Natural killer cell (primary cell): ENCODE measurements around the gene SHROOM2. TPM values are rescaled to one million over a fixed set of nuclear protein-coding genes. Genes with fewer than 3 reads are reported as not detected.

Experiments used
- ATAC-seq, 3 donors: fragments of 150-1000 bp in 2 of 3; fragments of 200-7000 bp in 1 of 3; cut with Tn5 transposase; 1 replicate in 1 of 3; 2 replicates in 2 of 3; pipeline ENCODE4 v1.10.0; 2021; ENCODE audit warnings: mild to moderate bottlenecking in 2 of 3, moderate library complexity in 2 of 3
- DNase-seq, 2 donors: peaks; one replicate each; pipeline versions ENCODE4 v3.0.0 to v3.0.0-alpha.2; 2013 to 2021; ENCODE audit warnings: mixed read lengths in 1 of 2
- H3K27ac ChIP-seq: one replicate; pipeline ENCODE4 v1.5.1; 2013; ENCODE audit warnings: mild to moderate bottlenecking, low read length
- H3K27me3 ChIP-seq: one replicate; pipeline ENCODE4 v1.6.1; 2013; ENCODE audit warnings: low read length; ENCODE audit not compliant: control insufficient read depth, insufficient read depth
- H3K36me3 ChIP-seq: one replicate; pipeline ENCODE4 v1.6.1; 2013; ENCODE audit warnings: low read length; ENCODE audit not compliant: control insufficient read depth, insufficient read depth
- H3K4me1 ChIP-seq: one replicate; pipeline ENCODE4 v1.6.1; 2013; ENCODE audit warnings: low read length; ENCODE audit not compliant: control insufficient read depth, insufficient read depth
- H3K4me3 ChIP-seq: one replicate; pipeline ENCODE4 v1.5.1; 2013; ENCODE audit warnings: low read length
- H3K9me3 ChIP-seq: one replicate; pipeline ENCODE4 v1.6.1; 2013; ENCODE audit warnings: low read length; ENCODE audit not compliant: control insufficient read depth, insufficient read depth
- H3K27ac Mint-ChIP-seq, 2 donors: one replicate each; pipeline ENCODE4 v1.8.0; 2022; ENCODE audit warnings: mild to moderate bottlenecking in 2 of 2, mixed read lengths in 2 of 2, moderate library complexity in 1 of 2
- H3K27me3 Mint-ChIP-seq, 2 donors: one replicate each; pipeline ENCODE4 v1.8.0; 2022; ENCODE audit warnings: low read depth in 2 of 2, mixed read lengths in 2 of 2
- H3K36me3 Mint-ChIP-seq: one replicate; pipeline ENCODE4 v1.8.0; 2022; ENCODE audit warnings: mixed read lengths
- H3K4me1 Mint-ChIP-seq, 2 donors: one replicate each; pipeline ENCODE4 v1.8.0; 2022; ENCODE audit warnings: mixed read lengths in 2 of 2
- H3K4me3 Mint-ChIP-seq: one replicate; pipeline ENCODE4 v1.8.0; 2022; ENCODE audit warnings: mild to moderate bottlenecking, moderate library complexity, mixed read lengths
- H3K9me3 Mint-ChIP-seq, 2 donors: one replicate each; pipeline ENCODE4 v1.8.0; 2022; ENCODE audit warnings: mixed read lengths in 2 of 2
- WGBS: methylation state at CpG from one replicate; pipeline ENCODE4 v1.1.7; 2013; ENCODE audit warnings: missing lambda C conversion rate; ENCODE audit not compliant: insufficient coverage; 5-methylcytosine and 5-hydroxymethylcytosine counted together
- intact Hi-C: fragments of 100-400 bp; cut with micrococcal nuclease; formaldehyde crosslinking; loops from one replicate; pipeline ENCODE4 v1.14.2; 2022
- total RNA-seq, 4 donors: library from RNA; stranded (reverse); fragments of 120-200 nt in 1 of 4; gene quantifications; one replicate each; pipeline versions ENCODE4 v1.2.3 to v1.2.4, GENCODE V29; 2013 to 2022
- TF ChIP-seq, protein P1 (sequence below): fragments of 200-600 bp; IDR thresholded peaks from one replicate; pipeline ENCODE4 v1.8.0; 2022; ENCODE audit warnings: antibody characterized with exemption

SHROOM2 gene
- total RNA-seq, 3 donors from 2014 or later (not counting 1 experiment from before 2014, with no cell fraction given), result not detected

DNA sequence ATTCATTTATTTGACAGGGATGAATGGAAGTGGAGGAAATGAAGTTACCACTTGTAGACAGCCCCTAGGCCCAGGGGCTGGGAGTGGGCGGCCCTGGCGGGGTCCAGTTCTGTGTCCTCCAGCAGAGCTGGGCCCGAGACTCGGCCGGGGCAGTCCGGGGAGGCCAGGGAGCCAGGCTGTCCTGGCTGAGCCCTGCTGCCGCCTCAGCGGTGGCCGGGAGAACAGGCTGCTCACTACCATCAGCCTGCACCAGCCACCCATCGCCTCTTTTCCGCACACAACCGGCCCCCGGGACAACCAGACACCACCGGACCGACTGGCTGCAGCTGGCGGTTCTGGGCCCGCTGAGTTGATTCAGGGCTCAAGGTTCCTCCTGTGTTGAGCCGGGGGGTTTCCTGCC is 206.5 kb downstream of the SHROOM2 start:
- DNase-seq, result no peak
- intact Hi-C loops, result loop anchor here (10.0 kb wide), 1 partner anchor 1238 kb away; no protein-coding TSS in a partner anchor
- TF ChIP-seq, protein P1, sequence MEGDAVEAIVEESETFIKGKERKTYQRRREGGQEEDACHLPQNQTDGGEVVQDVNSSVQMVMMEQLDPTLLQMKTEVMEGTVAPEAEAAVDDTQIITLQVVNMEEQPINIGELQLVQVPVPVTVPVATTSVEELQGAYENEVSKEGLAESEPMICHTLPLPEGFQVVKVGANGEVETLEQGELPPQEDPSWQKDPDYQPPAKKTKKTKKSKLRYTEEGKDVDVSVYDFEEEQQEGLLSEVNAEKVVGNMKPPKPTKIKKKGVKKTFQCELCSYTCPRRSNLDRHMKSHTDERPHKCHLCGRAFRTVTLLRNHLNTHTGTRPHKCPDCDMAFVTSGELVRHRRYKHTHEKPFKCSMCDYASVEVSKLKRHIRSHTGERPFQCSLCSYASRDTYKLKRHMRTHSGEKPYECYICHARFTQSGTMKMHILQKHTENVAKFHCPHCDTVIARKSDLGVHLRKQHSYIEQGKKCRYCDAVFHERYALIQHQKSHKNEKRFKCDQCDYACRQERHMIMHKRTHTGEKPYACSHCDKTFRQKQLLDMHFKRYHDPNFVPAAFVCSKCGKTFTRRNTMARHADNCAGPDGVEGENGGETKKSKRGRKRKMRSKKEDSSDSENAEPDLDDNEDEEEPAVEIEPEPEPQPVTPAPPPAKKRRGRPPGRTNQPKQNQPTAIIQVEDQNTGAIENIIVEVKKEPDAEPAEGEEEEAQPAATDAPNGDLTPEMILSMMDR, result no peak

DNA sequence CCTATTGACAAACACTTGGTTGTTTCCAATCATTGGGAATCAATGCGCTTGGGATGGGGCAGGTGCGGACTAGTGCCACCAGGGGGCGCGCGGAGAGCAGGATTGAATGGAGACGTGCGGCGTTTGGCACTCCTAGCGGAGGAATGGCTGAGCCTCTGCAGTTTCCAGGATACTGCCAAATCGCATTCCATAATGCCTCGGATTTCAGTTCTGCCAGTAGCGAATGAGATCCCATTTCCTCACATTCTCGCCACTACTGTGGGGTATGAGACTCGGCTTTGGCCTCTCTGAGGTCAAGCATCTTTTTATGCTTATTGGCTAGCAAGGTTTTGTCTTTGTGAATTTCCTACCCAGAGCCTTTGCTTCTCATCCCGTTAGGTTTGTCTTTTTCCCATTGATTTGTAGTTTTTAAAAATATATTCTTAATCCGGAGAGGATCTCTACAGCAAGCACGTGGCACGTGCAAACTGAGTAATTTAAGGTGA is 209.7 kb downstream of the SHROOM2 start:
- Mint-ChIP-seq H3K36me3 (no peaks in the 10 kb centered on the region), H3K9me3 (no peaks in the 10 kb centered on the region)

More for the DNA sequence above, 206.5 kb downstream of the SHROOM2 start:
- no peaks in the 10 kb centered on the region for H3K4me1 ChIP-seq
- ATAC-seq, result no peak
- no peak overlapping the region for H3K4me3 ChIP-seq
- no peaks in the 10 kb centered on the region for H3K9me3 ChIP-seq
- H3K4me1 Mint-ChIP-seq, result no peaks in the 10 kb centered on the region
- H3K27ac Mint-ChIP-seq, result no peak overlapping the region
- no peaks in the 10 kb centered on the region for H3K36me3 Mint-ChIP-seq
- H3K4me3 Mint-ChIP-seq, result no peak overlapping the region
- H3K27ac ChIP-seq, result no peak overlapping the region
- H3K27me3 ChIP-seq, result no peaks in the 10 kb centered on the region
- no peaks in the 10 kb centered on the region for H3K9me3 Mint-ChIP-seq
- 97% methylated on average over 18 of the region's 18 CpGs for WGBS
- H3K36me3 ChIP-seq, result no peaks in the 10 kb centered on the region
- peaks cover 0 to 3% of the 10 kb centered on the region in 2 donors for H3K27me3 Mint-ChIP-seq

DNA sequence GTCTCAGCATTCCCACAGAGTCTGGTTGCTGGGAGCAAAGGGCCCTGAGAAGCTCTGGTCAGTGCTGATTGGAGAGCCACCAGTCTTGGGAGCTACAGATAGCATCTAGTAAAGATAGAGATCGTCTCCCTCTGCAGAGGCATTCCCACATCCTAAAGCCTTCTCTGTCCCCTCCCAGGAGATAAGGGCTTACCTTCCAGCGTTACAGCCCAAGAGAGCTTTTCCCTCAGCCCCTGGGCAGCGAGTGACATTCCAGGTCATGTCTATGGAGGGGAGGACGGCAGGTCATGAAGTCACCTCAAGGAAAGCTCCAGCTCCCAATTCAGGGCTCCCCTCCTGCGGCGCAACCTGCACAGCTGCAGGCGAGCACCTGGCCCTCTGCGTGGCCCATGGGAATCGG is 210.8 kb downstream of the SHROOM2 start:
- intact Hi-C loops, result loop anchor here (5.0 to 10.0 kb wide), 2 partner anchors 110 to 1242 kb away; no protein-coding TSS in a partner anchor

More for the DNA sequence above, 209.7 kb downstream of the SHROOM2 start:
- ATAC-seq (peak; percentile 79 to 98 (median 95)), DNase-seq (peak; percentile 69 to 84)
- H3K27me3 ChIP-seq, result no peaks in the 10 kb centered on the region
- no peak overlapping the region for H3K4me3 Mint-ChIP-seq
- intact Hi-C loops, result loop anchor here (1.0 to 10.0 kb wide), 3 partner anchors 109 to 1241 kb away; no protein-coding TSS in a partner anchor
- WGBS, result 5% methylated on average over 13 of the region's 18 CpGs
- no peak overlapping the region for H3K4me3 ChIP-seq
- H3K27me3 Mint-ChIP-seq, result peaks cover 0 to 2% of the 10 kb centered on the region in 2 donors
- no peaks in the 10 kb centered on the region for H3K36me3 ChIP-seq
- H3K4me1 ChIP-seq, result no peaks in the 10 kb centered on the region
- H3K9me3 ChIP-seq, result no peaks in the 10 kb centered on the region
- no peak overlapping the region for H3K27ac Mint-ChIP-seq
- H3K27ac ChIP-seq, result no peak overlapping the region
- no peaks in the 10 kb centered on the region for H3K4me1 Mint-ChIP-seq
- TF ChIP-seq, protein P1, result peak; percentile 85

More for the DNA sequence above, 210.8 kb downstream of the SHROOM2 start:
- Histone ChIP-seq H3K4me1 (no peaks in the 10 kb centered on the region), H3K36me3 (no peaks in the 10 kb centered on the region), H3K27ac (no peak overlapping the region), H3K27me3 (no peaks in the 10 kb centered on the region), H3K9me3 (no peaks in the 10 kb centered on the region), H3K4me3 (no peak overlapping the region)
- DNase-seq (no peak), ATAC-seq (no peak)
- 95% methylated on average over 8 of the region's 9 CpGs for WGBS
- H3K36me3 Mint-ChIP-seq, result no peaks in the 10 kb centered on the region
- H3K9me3 Mint-ChIP-seq, result no peaks in the 10 kb centered on the region
- H3K27me3 Mint-ChIP-seq, result peaks cover 0 to 2% of the 10 kb centered on the region in 2 donors
- no peak overlapping the region for H3K27ac Mint-ChIP-seq
- TF ChIP-seq, protein P1, result no peak
- H3K4me3 Mint-ChIP-seq, result no peak overlapping the region
- no peaks in the 10 kb centered on the region for H3K4me1 Mint-ChIP-seq
